ENCODE data around the gene EFR3B. TPM values are rescaled to one million over a fixed set of nuclear protein-coding genes. Genes with fewer than 3 reads are reported as not detected.

Gene EFR3B
- total and polyA plus RNA-seq, 2 of the 13 experiments (the other 11 are each of a cell fraction or from before 2014, with no cell fraction given), result 0.42 TPM

DNA sequence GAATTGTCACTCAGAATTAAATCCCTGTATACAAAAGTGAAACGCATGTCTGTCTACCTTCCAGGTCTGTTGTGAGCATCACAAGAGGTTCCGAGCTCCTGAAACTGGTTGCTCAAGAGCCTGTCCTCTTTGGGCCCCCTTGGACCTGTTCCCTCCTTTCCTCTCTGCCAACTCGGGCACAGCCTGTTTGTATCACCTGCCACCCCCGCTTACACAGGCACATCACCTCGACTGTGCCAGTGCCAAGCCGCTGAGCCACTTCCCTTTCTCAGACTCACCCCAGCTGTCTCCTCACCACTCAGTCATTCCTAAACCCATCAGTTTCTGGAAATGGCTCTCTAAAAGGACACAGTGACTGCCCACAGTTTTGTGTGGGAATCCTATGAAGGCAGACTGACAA, 3.1 kb downstream of the EFR3B start:
- H3K4me1 ChIP-seq (ENCODE audit: insufficient read depth, low read length), result peaks cover 21% of the 10 kb centered on the region
- H3K4me3 ChIP-seq (replicated peaks in 1 of 3; ENCODE audit: insufficient read depth in 1 of 3, low read depth in 2 of 3, low read length in 3 of 3), result no peak overlapping the region
- ATAC-seq (no peak), FAIRE-seq (no peak), DNase-seq (ENCODE audit: low spot score) (no peak)
- H3K27me3 ChIP-seq (ENCODE audit: control insufficient read depth in 1 of 2, insufficient read depth in 2 of 2, low read length in 2 of 2), result peaks cover 0 to 31% of the 10 kb centered on the region in 2 experiments; a peak in 3 of 5 replicates
- H3K4me2 ChIP-seq (ENCODE audit: low read depth, low read length), result no peak overlapping the region
- no peak overlapping the region for H2AFZ ChIP-seq (ENCODE audit: low read length)
- POLR2A ChIA-PET, result no interaction called here
- H3K79me2 ChIP-seq (ENCODE audit: insufficient read depth, low read length), result no peaks in the 10 kb centered on the region
- WGBS (ENCODE audit: low lambda C conversion rate), result 49% methylated on average over 6 of the region's 6 CpGs
- no peaks in the 10 kb centered on the region for H4K20me1 ChIP-seq (ENCODE audit: insufficient read depth, low read length)
- H3K9me3 ChIP-seq (ENCODE audit: low read length), result no peaks in the 10 kb centered on the region
- no peak overlapping the region for H3K27ac ChIP-seq (ENCODE audit: extremely low read length, insufficient read depth, low read length)
- TF ChIP-seq ZNF251 (CRISPR knock-in tag; IDR thresholded peaks at IDR 0.05), result no peak
- no peak for TF ChIP-seq FOXK1 (CRISPR knock-in tag; IDR thresholded peaks at IDR 0.05; ENCODE audit: borderline replicate concordance, low read depth)
- TF ChIP-seq, protein P1, sequence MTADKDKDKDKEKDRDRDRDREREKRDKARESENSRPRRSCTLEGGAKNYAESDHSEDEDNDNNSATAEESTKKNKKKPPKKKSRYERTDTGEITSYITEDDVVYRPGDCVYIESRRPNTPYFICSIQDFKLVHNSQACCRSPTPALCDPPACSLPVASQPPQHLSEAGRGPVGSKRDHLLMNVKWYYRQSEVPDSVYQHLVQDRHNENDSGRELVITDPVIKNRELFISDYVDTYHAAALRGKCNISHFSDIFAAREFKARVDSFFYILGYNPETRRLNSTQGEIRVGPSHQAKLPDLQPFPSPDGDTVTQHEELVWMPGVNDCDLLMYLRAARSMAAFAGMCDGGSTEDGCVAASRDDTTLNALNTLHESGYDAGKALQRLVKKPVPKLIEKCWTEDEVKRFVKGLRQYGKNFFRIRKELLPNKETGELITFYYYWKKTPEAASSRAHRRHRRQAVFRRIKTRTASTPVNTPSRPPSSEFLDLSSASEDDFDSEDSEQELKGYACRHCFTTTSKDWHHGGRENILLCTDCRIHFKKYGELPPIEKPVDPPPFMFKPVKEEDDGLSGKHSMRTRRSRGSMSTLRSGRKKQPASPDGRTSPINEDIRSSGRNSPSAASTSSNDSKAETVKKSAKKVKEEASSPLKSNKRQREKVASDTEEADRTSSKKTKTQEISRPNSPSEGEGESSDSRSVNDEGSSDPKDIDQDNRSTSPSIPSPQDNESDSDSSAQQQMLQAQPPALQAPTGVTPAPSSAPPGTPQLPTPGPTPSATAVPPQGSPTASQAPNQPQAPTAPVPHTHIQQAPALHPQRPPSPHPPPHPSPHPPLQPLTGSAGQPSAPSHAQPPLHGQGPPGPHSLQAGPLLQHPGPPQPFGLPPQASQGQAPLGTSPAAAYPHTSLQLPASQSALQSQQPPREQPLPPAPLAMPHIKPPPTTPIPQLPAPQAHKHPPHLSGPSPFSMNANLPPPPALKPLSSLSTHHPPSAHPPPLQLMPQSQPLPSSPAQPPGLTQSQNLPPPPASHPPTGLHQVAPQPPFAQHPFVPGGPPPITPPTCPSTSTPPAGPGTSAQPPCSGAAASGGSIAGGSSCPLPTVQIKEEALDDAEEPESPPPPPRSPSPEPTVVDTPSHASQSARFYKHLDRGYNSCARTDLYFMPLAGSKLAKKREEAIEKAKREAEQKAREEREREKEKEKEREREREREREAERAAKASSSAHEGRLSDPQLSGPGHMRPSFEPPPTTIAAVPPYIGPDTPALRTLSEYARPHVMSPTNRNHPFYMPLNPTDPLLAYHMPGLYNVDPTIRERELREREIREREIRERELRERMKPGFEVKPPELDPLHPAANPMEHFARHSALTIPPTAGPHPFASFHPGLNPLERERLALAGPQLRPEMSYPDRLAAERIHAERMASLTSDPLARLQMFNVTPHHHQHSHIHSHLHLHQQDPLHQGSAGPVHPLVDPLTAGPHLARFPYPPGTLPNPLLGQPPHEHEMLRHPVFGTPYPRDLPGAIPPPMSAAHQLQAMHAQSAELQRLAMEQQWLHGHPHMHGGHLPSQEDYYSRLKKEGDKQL (CRISPR knock-in tag; IDR thresholded peaks at IDR 0.05; ENCODE audit: low read depth), result no peak
- no peak for TF ChIP-seq NCOR1 (IDR thresholded peaks at IDR 0.05; ENCODE audit: borderline replicate concordance, low read length)
- no peak for TF ChIP-seq HNRNPH1 (optimal IDR thresholded peaks at IDR 0.05; ENCODE audit: low read depth, low read length)
- no peak for TF ChIP-seq ZNF703 (CRISPR knock-in tag; IDR thresholded peaks at IDR 0.05; ENCODE audit: borderline replicate concordance)
- no peak for TF ChIP-seq PTBP1 (IDR thresholded peaks at IDR 0.05; ENCODE audit: low read depth, low read length, poor library complexity, severe bottlenecking)
- no peak for TF ChIP-seq HOXA5 (CRISPR knock-in tag; IDR thresholded peaks at IDR 0.05)
- TF ChIP-seq, protein P2, sequence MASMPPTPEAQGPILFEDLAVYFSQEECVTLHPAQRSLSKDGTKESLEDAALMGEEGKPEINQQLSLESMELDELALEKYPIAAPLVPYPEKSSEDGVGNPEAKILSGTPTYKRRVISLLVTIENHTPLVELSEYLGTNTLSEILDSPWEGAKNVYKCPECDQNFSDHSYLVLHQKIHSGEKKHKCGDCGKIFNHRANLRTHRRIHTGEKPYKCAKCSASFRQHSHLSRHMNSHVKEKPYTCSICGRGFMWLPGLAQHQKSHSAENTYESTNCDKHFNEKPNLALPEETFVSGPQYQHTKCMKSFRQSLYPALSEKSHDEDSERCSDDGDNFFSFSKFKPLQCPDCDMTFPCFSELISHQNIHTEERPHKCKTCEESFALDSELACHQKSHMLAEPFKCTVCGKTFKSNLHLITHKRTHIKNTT (CRISPR knock-in tag; IDR thresholded peaks at IDR 0.05), result no peak
- no peak for TF ChIP-seq HDAC2 (CRISPR knock-in tag; IDR thresholded peaks at IDR 0.05)
- no peak for TF ChIP-seq NBN (conservative IDR thresholded peaks at IDR 0.05)
- TF ChIP-seq ATAD3A (CRISPR knock-in tag; IDR thresholded peaks at IDR 0.05), result no peak
- no peak for TF ChIP-seq KMT2B (CRISPR knock-in tag; IDR thresholded peaks at IDR 0.05)
- no peak for TF ChIP-seq ZNF256 (CRISPR knock-in tag; conservative IDR thresholded peaks at IDR 0.05)
- TF ChIP-seq, protein P3, sequence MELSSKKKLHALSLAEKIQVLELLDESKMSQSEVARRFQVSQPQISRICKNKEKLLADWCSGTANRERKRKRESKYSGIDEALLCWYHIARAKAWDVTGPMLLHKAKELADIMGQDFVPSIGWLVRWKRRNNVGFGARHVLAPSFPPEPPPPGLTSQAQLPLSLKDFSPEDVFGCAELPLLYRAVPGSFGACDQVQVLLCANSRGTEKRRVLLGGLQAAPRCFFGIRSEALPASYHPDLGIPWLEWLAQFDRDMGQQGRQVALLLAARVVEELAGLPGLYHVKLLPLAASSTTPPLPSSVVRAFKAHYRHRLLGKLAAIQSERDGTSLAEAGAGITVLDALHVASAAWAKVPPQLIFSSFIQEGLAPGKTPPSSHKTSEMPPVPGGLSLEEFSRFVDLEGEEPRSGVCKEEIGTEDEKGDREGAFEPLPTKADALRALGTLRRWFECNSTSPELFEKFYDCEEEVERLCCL (CRISPR knock-in tag; IDR thresholded peaks at IDR 0.05; ENCODE audit: borderline replicate concordance), result no peak
- TF ChIP-seq, protein P4, sequence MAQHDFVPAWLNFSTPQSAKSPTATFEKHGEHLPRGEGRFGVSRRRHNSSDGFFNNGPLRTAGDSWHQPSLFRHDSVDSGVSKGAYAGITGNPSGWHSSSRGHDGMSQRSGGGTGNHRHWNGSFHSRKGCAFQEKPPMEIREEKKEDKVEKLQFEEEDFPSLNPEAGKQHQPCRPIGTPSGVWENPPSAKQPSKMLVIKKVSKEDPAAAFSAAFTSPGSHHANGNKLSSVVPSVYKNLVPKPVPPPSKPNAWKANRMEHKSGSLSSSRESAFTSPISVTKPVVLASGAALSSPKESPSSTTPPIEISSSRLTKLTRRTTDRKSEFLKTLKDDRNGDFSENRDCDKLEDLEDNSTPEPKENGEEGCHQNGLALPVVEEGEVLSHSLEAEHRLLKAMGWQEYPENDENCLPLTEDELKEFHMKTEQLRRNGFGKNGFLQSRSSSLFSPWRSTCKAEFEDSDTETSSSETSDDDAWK (CRISPR knock-in tag; IDR thresholded peaks at IDR 0.05), result no peak
- intact Hi-C loops (cut with micrococcal nuclease; ENCODE audit: unreplicated experiment), result no loop called here
- CTCF ChIA-PET (ENCODE audit: low intra/inter-chr PET ratio, low total read pairs), result no interaction called here
- no peaks in the 10 kb centered on the region for H3K36me3 ChIP-seq (replicated peaks in 1 of 2; ENCODE audit: control insufficient read depth in 1 of 2, insufficient read depth in 2 of 2, low read length in 2 of 2)
- H3K9ac ChIP-seq (ENCODE audit: insufficient read depth, low read depth, low read length), result no peak overlapping the region
- in situ Hi-C loops (cut with HindIII; ENCODE audit: extremely low pct_ligation_motif_present, low pct_unique_long_range_greater_than_20kb), result no loop called here
- no TSS peak for BruUV-seq (replicated peaks)
